ENCODE results near the gene BRD7. TPM values are rescaled to one million over a fixed set of nuclear protein-coding genes. Genes with fewer than 3 reads are reported as not detected.
A peak's percentile ranks its signal among the peaks of the same experiment; 100 is the strongest.

BRD7 gene
- total RNA-seq, 2 experiments from 2014 or later: 76.2 to 93.4 TPM

GRCh38 chr16:50369133-50369804, 481 bp upstream of the BRD7 start:
- H3K36me3 Mint-ChIP-seq (ENCODE audit: low read depth): peaks cover 24% of the 10 kb centered on the region
- ChIA-PET CTCF (interaction anchor here (0.7 to 11.9 kb wide), 16 partner anchors 8 to 437 kb away, joined by 3 to 118 read pairs (median 4); no protein-coding TSS in a partner anchor), POLR2A (interaction anchor here (1.4 kb wide), 1 partner anchor 17 kb away, joined by 3 read pairs; no protein-coding TSS in a partner anchor)
- peak overlapping the region; percentile 92 for H3K27ac Mint-ChIP-seq
- H3K27me3 Mint-ChIP-seq: no peaks in the 10 kb centered on the region
- no peak for TF ChIP-seq CTCF (IDR thresholded peaks at IDR 0.05)
- ATAC-seq (no peak), DNase-seq (no peak)
- intact Hi-C loops (cut with micrococcal nuclease): loop anchor here (10.0 kb wide), 2 partner anchors 296 to 376 kb away; partner anchors contain the start of gene CYLD
- H3K9me3 Mint-ChIP-seq: no peaks in the 10 kb centered on the region
- H3K4me3 Mint-ChIP-seq: peak overlapping the region; percentile 75
- peaks cover 33% of the 10 kb centered on the region for H3K4me1 Mint-ChIP-seq (ENCODE audit: low read depth)

DNA sequence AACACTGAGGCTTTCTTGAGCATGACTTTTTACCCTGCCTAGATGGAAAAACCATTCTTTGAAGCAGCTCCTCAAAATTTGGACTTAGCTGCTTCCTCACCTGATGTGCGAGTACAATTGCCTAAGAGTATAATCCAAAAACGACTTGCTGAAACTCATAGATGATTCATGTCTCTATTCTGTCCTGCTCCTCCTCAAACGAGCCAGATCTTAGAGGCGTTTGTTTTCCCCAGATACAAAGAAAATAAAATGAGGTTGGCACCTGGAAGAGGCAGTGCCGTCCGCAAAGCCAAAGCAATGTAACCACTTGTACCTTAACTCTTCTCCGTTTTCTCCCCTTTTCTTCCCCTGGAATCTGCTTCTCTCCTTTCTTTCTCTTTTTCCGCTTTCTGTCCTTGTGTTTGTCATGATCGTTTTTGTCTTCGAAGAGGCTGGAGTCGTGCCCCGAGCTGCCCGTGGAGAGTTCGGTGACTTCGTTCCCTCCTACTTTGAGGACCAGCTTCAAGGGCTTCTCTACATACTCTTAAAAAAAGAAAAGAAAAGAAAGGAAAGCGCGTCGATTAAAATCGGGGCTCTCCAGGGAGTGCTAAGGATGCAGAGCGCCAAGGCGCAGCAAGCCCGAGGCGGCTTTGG, 895 bp downstream of the BRD7 start:
- Mint-ChIP-seq H3K4me1 (ENCODE audit: low read depth) (peaks cover 39% of the 10 kb centered on the region), H3K4me3 (peak overlapping the region; percentile 93), H3K9me3 (no peaks in the 10 kb centered on the region), H3K27ac (peak overlapping the region; percentile 91), H3K27me3 (no peaks in the 10 kb centered on the region), H3K36me3 (ENCODE audit: low read depth) (peaks cover 35% of the 10 kb centered on the region)
- POLR2A ChIA-PET: interaction anchor here (1.1 to 1.4 kb wide), 3 partner anchors 11 to 41 kb away, joined by 3 to 6 read pairs (median 3); no protein-coding TSS in a partner anchor
- CTCF ChIA-PET: interaction anchor here (0.7 to 11.9 kb wide), 14 partner anchors 9 to 439 kb away, joined by 3 to 118 read pairs (median 4); no protein-coding TSS in a partner anchor
- DNase-seq: no peak
- TF ChIP-seq CTCF (IDR thresholded peaks at IDR 0.05): no peak
- intact Hi-C loops (cut with micrococcal nuclease): loop anchor here (10.0 kb wide), 2 partner anchors 297 to 377 kb away; partner anchors contain the start of gene CYLD
- ATAC-seq: no peak

DNA sequence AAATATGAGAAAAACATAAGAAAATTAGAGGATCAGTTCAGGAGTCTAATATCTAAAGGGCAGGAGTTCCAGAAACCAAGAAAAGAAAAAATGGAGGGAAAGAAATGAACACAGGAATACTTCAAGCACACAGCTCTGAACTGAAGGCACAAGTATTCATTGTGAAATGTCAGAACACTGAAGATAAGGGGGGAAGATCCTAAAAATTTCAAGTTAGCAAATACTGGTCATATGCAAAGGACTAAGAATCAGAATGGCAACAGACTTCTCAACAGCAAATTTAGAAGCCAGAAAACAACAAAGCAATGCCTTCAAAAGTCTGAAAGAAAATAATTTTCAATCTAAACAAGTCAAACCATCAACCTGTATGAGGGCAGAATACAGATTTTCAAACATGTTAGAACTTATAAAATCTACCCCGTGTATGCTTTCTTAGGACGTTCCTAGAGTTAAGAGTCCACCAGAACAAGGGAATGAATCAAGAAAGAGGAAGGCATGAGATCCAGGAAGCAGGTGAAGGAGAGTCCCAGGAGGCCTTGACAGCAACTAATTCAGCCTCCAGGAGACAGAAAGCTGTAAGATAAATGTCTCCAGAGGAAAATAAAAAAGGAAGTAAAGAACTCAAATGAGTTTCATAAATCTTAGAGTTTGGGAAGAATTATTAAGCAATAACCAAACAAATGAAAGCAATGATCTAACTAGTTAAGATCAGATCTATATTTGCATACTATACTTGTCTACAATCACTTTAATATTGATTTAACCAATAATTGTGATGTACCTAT, 2.8 kb downstream of the BRD7 start:
- peaks cover 42% of the 10 kb centered on the region for H3K36me3 Mint-ChIP-seq (ENCODE audit: low read depth)
- peak overlapping the region; percentile 47 for H3K27ac Mint-ChIP-seq
- DNase-seq (no peak), ATAC-seq (no peak)
- peaks cover 53% of the 10 kb centered on the region for H3K4me1 Mint-ChIP-seq (ENCODE audit: low read depth)
- POLR2A ChIA-PET: no interaction called here
- intact Hi-C loops (cut with micrococcal nuclease): loop anchor here (10.0 kb wide), 2 partner anchors 299 to 379 kb away; partner anchors contain the start of gene CYLD
- CTCF ChIA-PET: interaction anchor here (1.9 to 11.9 kb wide), 4 partner anchors 10 to 441 kb away, joined by 8 to 118 read pairs (median 12); no protein-coding TSS in a partner anchor
- no peak for TF ChIP-seq CTCF (IDR thresholded peaks at IDR 0.05)
- peak overlapping the region; percentile 9 for H3K4me3 Mint-ChIP-seq
- no peaks in the 10 kb centered on the region for H3K27me3 Mint-ChIP-seq
- no peaks in the 10 kb centered on the region for H3K9me3 Mint-ChIP-seq

GRCh38 chr16:50363656-50364055, 5.1 kb downstream of the BRD7 start:
- no peak for DNase-seq
- CTCF ChIA-PET: interaction anchor here (1.0 to 11.9 kb wide), 4 partner anchors 7 to 302 kb away, joined by 3 to 266 read pairs (median 60); no protein-coding TSS in a partner anchor
- Mint-ChIP-seq H3K36me3 (ENCODE audit: low read depth) (peaks cover 47% of the 10 kb centered on the region), H3K27ac (no peak overlapping the region), H3K4me3 (no peak overlapping the region), H3K27me3 (no peaks in the 10 kb centered on the region), H3K9me3 (no peaks in the 10 kb centered on the region), H3K4me1 (ENCODE audit: low read depth) (peaks cover 63% of the 10 kb centered on the region)
- intact Hi-C loops (cut with micrococcal nuclease): loop anchor here (10.0 kb wide), 2 partner anchors 301 to 381 kb away; partner anchors contain the start of gene CYLD
- POLR2A ChIA-PET: no interaction called here
- no peak for ATAC-seq
- TF ChIP-seq CTCF (IDR thresholded peaks at IDR 0.05): no peak
